HUDEP-2 (cell line): ENCODE results near the gene MSMB.

ENCODE experiments used
- DNase-seq, 76 experiments: peaks; one replicate each; lab custom pipeline; 2025; ENCODE audit not compliant: unreplicated experiment in 76 of 76; lab: John Stamatoyannopoulos, UW

Gene MSMB

GRCh38 chr10:46035923-46036849 is 9.9 kb downstream of the MSMB start:
- no peak for DNase-seq

- DNase-seq: no peak
Observed at GRCh38 chr10:46033602-46034011, 12.5 kb downstream of the MSMB start.

DNA sequence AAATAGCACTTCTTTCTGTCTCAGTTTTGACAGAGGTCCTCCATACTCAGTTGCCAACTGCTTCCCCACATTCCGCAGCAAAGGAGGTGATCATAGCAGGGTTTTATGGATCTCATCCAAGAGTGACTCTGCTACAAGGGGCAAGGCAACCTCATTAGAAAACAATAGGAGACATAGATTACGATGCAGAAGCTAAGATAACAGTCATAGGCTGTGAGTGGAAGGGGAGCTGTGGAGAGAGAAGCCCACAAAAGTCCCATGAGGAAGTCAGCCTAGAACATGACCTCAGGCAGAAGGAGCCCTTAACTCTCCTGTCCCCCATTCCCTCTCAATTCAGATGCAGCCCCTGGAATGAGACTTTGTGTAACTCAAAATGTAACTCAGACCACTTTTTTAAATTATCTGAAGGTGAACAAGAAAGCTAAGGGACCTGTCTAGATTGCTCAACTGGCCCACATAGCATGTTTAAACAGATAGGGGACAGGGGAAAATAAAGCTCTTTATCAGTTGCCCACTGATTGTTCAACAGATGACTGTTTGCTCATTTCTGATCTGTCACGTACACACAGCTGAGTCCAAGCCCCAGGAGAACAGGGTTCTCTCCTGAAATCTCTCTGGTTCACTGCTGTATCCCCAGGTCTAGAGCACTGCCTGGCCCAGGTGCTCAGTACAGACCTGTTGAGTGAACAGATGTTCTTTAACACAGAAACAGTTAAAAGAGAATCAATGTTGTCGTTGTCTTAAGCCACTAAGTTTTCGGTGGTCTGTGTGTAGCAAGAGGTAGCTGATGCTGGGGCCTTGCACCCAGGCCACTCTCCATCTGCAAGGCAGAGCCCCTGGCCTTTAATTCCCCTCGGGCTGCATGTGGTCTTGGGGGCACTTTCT is 14.2 kb downstream of the MSMB start:
- DNase-seq: peak in 15 of 76 experiments; percentile 9 to 65 (median 29)

DNA sequence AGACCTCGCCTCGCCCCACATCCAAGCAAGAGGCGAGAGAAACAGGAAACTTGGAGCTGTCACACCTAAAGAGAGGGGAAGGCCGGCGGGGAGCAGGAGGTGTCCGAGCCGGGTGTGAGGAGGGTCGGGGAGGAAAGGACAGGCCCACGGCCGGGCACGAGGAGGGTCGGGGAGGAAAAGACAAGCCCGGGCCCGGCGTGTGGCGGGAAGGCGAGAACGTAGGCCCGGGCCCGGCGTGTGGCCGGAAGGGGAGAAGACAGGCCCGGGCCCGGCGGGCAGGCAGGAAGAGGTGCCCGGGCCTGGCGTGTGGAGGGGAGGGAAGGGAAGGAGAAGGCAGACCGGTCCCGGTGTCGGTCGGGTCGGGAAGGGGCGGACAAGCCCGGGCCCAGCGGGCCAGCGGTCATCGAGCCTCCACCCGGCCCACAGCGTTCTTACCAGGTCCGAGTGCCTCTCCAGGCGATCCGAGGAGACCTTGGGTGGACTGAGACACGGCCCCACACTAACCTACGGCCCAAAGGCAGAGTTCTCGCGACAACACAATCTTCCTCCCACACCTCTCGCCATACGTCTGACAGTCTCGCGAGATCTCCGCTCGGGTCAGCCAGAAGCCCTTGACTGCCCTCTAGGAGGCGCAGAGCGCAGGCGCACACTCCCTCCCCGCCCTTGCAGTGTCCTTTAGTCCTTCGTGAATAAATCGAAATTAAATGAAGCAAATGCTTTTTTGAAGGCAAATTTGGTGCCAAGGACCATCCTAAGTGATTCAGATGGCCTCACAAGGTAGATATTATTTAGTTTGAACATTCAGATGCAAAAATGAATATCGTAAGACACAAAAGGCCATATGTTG is 15.8 kb downstream of the MSMB start, which contains the start of gene NCOA4:
TSS of gene NCOA4 (minus strand) at position 533 of the 847 bp plus-strand sequence. CDS start 13,943 bp downstream, outside the sequence.
- peak in 75 of 76 experiments; percentile 10 to 97 (median 92) for DNase-seq

DNA sequence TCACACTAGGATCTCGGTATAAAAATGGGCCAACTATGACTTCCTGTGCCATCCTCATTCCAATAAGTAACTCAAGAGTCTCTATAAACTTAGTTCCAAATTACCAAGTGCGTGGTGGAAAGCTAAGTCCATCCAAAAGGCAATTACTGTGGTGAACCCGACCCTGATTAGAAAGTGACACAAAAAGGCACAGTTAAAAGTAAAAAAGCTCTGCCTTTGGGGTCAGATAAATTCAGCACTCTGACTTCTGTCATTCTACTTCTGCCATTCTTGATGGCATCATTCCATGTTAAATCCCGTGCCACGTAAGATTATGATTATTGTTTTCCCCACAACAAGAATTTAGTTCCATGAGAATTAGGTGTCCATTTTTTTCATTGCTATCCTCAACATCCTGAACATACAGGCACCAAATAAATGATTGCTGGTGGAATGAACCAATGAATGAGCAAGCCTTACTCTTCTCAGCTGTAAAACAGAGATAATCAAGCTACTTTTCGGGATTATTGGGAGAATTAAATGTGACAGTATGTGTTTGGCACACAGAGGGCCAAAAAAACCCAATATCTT is 16.5 kb downstream of the MSMB start:
- no peak for DNase-seq

DNA sequence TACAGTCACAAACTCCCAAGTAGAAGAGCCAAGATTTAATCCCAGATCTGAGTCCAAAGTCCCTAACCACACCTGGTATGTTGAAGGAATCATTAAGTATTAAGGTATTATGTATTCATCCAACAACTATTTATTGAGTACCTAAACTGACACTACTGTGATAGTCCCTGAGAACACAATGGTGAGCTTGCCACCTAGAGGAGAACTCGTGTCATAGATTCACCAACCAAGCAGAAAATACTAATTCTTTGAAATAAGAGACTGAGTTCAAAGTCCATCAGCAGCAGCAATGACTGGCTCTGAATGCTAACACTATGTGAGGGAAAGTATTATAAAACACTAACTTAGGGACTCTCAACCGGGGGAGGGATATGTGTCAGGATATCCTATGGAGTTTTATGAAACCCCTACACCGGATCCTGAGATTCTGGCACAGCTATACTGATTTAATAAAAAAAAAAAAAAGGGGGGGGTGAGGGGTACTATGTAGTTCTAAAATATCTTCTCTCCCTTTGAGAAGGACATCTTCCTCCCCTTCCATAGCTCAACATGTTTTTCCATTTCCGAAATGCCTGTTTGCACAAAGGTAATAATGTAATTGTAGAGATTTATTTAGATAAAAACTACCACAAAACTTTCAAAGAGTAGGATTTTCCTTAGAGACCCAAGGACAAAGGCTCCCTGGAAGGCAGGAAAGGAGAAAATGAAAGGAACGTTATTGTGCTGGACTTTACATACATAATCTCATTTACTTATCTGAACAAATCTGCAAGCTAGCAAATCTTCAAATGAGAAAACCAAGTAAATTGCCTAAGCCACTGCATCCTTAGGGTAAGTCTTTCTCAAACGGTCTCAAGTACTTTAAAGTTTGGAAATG is 17.2 kb downstream of the MSMB start:
- peak in 30 of 76 experiments; percentile 12 to 64 (median 35) for DNase-seq

GRCh38 chr10:46026106-46026505 is 20.0 kb downstream of the MSMB start:
- no peak for DNase-seq

GRCh38 chr10:46025406-46025805 is 20.7 kb downstream of the MSMB start:
- DNase-seq: no peak

DNA sequence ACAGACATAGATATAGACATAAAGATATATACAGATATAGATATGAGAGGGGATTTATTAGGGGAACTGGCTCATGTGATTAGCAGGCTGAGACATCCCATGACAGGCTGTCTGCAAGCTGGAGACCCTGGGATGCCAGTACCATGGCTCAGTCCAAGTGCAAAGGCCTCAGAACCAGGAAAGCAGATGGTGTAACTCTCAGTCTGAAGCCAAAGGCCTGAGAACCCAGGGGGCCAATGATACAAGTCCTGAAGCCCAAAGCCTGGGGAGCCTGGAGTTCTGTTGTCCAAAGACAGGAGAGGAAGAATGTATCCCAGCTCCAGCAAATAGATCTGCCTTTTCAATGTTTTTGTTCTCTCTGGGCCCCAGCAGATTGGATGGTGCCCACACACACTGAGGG is 21.1 kb downstream of the MSMB start:
- no peak for DNase-seq

GRCh38 chr10:46022978-46023702 is 22.9 kb downstream of the MSMB start:
- DNase-seq: peak in 75 of 76 experiments; percentile 24 to 96 (median 89)

- no peak for DNase-seq
Observed at GRCh38 chr10:46020344-46020657, 25.8 kb downstream of the MSMB start.

- DNase-seq: peak in 14 of 76 experiments; percentile 10 to 62 (median 22)
Observed at GRCh38 chr10:46019569-46020343, 26.3 kb downstream of the MSMB start.

- no peak for DNase-seq
Observed at GRCh38 chr10:46019177-46019528, 26.9 kb downstream of the MSMB start.

DNA sequence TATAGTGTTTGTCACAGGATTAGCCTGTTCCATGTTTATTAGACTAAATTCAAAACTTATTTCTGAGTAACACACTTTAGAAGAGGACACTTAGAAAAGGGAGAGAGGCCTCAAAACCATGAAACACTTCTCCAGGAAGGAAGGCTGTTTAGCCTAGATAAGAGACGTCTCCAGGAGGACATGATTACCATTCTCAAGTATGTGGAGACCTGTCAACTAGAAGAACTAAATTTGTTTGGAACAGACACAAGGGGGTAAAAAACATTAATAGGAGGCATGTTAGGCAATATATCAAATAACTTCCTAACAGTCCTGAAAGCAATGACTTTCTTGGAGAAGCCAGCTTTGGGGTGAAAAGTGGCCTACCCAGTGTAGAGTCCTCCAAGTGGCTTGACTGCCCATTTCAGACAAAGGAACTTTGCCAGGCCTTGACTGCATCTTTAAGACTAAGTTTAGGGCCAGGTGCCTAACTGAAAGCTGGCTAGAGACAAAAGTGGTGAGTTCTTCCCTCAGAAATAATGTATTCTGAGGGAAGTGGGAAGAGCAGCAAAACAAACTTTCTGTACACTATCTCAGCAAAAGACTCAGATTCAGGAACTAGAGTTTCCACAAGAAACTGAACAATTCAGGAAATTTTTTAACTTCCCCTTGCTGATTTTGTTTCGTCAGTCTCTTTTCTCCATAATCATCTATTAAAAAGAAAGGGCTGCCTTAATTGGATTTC is 27.5 kb downstream of the MSMB start:
- DNase-seq: peak in 27 of 76 experiments; percentile 15 to 72 (median 39)

GRCh38 chr10:46017733-46018132 is 28.3 kb downstream of the MSMB start:
- DNase-seq: peak in 1 of 76 experiments; percentile 14

DNA sequence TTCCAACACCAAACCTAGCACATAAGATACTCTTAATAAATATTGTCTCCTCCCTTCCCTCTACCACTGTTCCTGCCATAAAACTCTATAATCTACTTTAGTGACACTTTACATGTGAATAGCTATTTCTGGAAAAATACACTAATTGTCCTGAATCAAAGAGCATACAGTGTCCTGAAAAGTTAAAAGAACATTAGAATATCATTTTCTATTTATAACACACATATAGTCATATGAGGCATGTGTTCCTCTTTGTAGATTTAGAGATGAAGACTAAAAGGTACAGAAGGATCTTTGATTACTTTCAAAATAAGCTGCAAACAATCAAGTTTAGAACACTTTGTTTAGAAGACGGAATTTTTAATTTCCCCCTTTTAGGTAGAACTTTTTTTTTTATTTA is 29.3 kb downstream of the MSMB start:
- DNase-seq: no peak

DNA sequence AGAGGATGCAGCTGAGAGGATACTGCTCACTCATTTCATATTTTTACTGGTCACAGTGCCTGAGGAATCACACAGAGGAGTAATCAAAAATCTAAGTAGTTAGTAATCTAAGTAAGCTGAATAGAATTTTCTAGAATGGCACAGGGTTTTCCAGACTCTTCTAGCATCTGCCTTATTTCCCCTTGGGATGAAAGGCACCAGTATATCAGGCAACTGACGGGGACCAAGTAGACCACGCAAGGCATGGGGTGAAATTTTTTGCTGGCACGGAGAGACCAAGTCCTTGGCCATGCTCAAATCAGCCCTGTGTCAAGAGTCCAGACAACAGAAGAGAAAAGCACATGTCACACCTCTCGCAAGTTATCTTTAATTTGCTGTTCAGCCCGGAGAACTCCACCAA is 29.9 kb downstream of the MSMB start:
- DNase-seq: no peak
